ENCODE measurements around the gene CTNNA2.

CTNNA2 gene

GRCh38 chr2:79512442-79513401, at the start of gene CTNNA2:
CTNNA2 (plus strand) TSS chr2:79513051.
- DNase-seq, result no peak

GRCh38 chr2:79487399-79487798, 25.5 kb upstream of the CTNNA2 start:
- no peak for DNase-seq

GRCh38 chr2:79511320-79511951, 1.4 kb upstream of the CTNNA2 start:
- DNase-seq, result no peak

GRCh38 chr2:79513711-79514110, 860 bp downstream of the CTNNA2 start:
- no peak for DNase-seq

- no peak for DNase-seq
Observed at GRCh38 chr2:79529636-79530035, 16.8 kb downstream of the CTNNA2 start.

GRCh38 chr2:79530443-79530842, 17.6 kb downstream of the CTNNA2 start:
- DNase-seq, result no peak

GRCh38 chr2:79547568-79547967, 34.7 kb downstream of the CTNNA2 start:
- no peak for DNase-seq

- no peak for DNase-seq
Observed at GRCh38 chr2:79552653-79553052, 39.8 kb downstream of the CTNNA2 start.

- DNase-seq, result no peak
Observed at GRCh38 chr2:79554899-79555298, 42.0 kb downstream of the CTNNA2 start.

GRCh38 chr2:79564065-79564464, 51.2 kb downstream of the CTNNA2 start:
- DNase-seq, result no peak

- no peak for DNase-seq
Observed at GRCh38 chr2:79569048-79569447, 56.2 kb downstream of the CTNNA2 start.

- no peak for DNase-seq
Observed at GRCh38 chr2:79573895-79574674, 61.2 kb downstream of the CTNNA2 start.

GRCh38 chr2:79576451-79576850, 63.6 kb downstream of the CTNNA2 start:
- no peak for DNase-seq

- no peak for DNase-seq
Observed at GRCh38 chr2:79578952-79579351, 66.1 kb downstream of the CTNNA2 start.

GRCh38 chr2:79580175-79580574, 67.3 kb downstream of the CTNNA2 start:
- no peak for DNase-seq

GRCh38 chr2:79585701-79586433, 73.0 kb downstream of the CTNNA2 start:
- no peak for DNase-seq

- no peak for DNase-seq
Observed at GRCh38 chr2:79591281-79591680, 78.4 kb downstream of the CTNNA2 start.

- DNase-seq, result no peak
Observed at GRCh38 chr2:79593237-79593867, 80.5 kb downstream of the CTNNA2 start.

GRCh38 chr2:79596403-79596802, 83.6 kb downstream of the CTNNA2 start:
- no peak for DNase-seq

- DNase-seq, result no peak
Observed at GRCh38 chr2:79604748-79605147, 91.9 kb downstream of the CTNNA2 start.

- DNase-seq, result no peak
Observed at GRCh38 chr2:79611448-79612016, 98.7 kb downstream of the CTNNA2 start.

GRCh38 chr2:79612999-79613398, 100.1 kb downstream of the CTNNA2 start:
- DNase-seq, result no peak

Measured in NCI-H2029 (cell line).